GM18867 (cell line): Measurements from ENCODE around the gene SRRD.
A peak's percentile ranks its signal among the peaks of the same experiment; 100 is the strongest.
"Not testable (repeated sequence)": the region's sequence is repeated elsewhere in the genome, so short reads cannot be mapped to it uniquely, and the experiment has no call there.

Source experiments
- ATAC-seq: cut with Tn5 transposase; IDR thresholded peaks from one replicate; pipeline ENCODE4 v1.9.1; 2021; ENCODE audit warnings: mild to moderate bottlenecking, moderate library complexity; ENCODE audit not compliant: unreplicated experiment

The SRRD gene, protein sequence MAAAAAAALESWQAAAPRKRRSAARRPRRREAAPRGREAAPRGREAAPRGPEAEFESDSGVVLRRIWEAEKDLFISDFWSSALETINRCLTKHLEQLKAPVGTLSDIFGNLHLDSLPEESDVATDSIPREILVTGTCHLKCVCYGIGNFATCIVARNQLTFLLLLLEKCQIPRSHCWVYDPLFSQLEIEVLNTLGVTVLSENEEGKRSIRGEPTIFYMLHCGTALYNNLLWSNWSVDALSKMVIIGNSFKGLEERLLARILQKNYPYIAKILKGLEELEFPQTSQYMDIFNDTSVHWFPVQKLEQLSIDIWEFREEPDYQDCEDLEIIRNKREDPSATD

DNA sequence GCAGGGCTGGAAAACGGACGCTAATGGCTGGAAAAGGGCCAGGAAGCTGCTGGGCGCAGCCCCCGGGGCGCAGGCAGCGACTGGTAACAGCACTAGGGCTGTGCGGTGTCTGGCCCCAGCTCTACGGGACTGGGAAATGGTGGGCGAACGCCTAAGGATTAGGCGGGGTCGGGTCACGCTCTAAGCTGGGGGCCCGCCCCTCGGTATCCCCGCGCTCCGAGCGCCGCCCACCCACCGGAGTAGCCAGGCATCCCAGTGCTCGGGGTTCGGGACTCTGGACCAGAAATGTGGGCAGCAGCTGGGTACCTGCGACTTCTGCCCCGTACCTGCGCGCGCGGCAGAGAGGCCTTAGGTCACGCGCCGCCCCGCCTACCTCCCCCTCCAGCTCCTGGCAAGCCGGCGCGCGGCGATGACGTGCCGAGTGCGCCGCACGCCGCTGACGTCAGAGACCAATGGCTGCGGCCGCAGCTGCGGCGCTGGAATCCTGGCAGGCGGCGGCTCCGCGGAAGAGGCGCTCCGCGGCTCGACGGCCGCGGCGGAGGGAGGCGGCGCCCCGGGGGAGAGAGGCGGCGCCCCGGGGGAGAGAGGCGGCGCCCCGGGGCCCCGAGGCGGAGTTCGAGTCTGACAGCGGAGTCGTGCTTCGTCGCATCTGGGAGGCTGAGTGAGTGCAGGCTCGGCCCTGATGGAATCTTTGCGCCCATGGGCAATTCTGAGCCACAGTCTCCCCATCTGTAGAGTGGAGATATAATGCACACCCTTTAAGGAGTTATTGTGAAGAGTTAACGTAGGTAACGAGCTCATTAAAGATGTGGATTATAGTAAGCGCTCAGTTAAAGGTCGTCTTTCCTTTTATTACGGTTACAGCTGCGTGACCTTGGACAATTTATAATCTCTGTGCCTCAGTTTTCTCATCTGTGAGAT lies at the start of gene SRRD, which contains the start of gene HPS4:
Gene SRRD, plus strand, starts transcription at position 439 of the 921 bp plus-strand sequence. Its CDS starts 14 bp downstream, at position 453.
Gene HPS4, minus strand, starts transcription at position 345 of the 921 bp plus-strand sequence. CDS start 2,021 bp downstream, outside the sequence.
- peak; percentile 69 for ATAC-seq

DNA sequence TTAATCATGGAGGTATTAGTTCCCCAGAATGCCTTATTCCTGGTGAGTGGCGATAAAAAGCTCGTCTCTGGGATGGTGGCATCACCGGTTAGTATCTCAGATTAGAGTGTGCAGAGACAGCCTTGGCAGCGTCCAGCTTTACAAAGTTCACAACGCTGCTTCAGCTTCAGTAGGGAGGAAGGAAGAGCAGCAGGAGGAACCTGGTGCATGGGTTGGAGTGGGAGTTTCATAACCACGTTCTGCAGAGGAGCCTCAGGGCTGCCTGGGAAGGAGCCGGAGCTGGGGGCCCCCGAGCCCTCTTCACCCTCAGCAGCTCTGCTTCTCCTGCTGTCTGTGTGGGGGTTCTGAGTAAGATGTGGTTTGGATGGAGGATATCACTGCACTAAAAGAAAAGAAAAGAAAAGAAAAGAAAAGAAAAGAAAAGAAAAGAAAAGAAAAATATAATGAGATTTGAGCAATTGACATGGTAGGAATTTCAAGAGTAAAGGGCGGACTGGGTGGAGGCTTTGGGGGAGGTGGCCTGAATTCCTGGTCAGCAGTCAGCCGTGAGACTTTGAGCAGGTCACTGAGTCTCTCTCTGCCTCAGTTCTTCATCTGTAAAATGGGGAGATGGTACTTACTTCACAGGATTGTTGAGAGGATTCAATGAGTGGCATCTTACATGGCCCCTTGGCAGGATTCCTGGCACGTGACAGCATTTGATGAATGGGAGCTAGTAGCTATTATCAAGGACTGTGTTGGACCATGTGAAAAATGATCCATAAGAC lies 48.2 kb upstream of the SRRD start:
- no peak for ATAC-seq

DNA sequence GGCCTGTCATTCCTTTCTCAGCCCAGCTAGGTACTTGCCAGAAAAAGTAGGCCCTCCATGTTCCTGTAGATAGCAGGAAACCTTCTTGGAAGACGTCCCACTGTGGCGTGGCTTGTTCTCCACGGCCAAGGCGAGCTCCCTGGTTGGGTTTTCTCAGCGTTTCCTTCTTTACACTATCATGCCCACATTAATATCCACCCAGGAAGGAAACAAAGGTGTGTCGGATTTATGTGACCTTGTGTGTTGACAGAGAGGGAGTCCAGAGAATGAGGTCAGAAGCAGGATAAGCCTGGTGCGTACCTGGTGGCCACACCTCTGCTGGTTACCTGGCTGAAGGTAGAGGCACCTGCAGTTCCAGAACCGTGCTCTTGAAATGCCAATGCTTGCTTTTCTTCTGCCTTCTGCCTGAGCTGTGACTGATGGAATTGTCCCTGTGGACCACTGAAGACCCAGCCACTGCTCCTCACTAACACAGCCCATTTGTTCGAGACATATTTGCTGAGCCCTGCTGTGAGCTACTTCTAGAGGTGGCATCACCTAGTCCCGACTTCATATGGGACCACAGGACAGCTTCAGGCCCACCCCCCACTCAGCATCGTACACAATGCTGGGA lies 46.7 kb upstream of the SRRD start:
- no peak for ATAC-seq

DNA sequence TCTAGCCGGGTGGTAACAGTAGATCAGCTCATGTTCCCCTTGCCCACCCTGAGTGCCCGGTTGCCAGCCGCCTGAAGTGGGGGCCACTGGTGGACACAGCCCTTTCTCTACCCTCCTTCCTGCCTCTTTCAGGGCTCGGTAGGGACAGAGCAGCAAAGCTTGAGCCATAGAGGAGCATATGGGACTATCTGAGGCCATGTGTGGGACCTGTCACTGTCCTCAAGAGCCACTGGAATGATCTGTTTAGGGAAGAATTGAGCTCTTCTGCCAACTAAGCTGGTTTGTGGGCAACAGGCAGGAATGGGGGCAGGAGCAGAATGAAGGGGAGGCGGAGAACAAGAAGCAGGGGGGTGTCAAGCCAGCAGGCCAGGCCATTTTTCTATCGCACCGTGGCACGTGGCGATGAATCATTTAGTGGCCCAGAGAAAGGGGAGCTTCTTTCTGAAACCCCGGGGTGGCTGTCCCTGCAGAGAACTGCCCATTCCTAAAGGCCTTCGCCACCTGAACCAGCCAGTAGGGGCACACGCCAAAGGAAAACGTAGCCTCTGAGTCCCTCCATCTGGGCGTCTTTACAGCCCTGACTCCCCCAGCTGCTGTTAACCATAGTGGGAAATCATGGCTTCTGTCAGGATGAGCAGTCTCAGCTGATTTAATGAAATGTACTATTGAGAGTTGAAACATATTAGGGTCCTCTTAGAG lies 45.8 kb upstream of the SRRD start:
- ATAC-seq: no peak

DNA sequence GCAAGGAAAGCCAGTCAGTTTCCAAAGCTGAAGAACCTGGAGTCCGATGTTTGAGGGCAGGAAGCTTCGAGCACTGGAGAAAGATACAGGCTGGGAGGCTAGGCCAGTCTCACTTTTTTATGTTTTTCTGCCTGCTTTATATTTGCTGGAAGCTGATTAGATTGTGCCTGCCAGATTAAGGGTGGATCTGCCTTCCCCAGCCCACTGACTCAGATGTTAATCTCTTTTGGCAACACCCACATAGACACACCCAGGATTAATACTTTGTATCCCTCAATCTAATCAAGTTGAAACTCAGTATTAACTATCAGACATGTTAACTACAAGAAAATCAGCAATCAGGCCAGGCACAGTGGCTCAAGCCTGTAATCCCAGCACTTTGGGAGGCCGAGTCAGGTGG lies 44.9 kb upstream of the SRRD start:
- not testable (repeated sequence) for ATAC-seq

DNA sequence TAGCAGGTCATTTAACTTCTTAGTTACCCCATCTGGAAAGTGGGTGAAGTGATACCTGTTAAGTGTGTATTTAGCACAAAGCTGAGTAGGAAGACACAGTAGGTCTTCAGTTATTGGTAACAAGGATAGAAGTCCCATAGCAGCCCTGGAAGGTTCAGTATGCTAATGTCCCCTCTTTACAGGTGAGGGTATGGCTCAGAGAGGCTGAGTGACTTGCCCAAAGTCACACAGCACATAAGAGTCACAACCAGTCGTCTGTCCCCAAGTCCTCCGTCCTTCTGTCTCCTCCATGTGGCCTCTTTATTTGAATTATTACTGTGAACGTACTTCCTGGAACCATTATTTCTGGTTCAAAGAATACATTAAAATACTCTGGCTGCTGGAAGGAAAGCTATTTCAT lies 44.1 kb upstream of the SRRD start:
- no peak for ATAC-seq

DNA sequence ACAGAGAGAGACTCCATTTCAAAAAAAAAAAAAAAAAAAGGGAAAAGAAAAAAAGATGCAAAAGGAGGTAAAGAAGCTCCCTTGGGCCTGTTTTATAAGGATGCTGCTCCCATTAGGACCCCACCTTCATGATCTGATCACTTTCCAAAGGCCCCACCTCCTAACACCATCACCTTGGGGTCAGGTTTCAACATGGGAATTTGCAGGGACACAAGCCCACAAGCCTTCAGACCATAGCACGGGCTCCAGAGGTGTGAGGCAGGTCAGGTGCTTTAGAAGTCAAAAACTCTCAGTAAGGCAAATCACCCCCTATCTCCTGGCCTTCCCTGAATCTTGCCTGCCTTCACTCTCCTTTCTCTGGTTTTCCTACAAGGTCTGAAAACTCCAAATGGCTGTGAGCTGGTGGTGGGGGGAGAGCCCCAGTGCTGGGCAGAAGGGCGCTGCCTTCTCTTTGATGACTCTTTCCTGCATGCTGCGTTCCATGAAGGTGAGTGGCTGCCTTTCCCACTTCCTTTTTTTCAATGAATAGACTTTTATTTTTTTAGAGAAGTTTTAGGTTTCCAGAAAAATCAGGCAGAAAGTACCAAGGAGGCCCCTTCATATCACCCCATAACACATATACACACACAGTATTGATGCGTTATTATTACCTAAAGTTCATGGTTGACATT lies 41.5 kb upstream of the SRRD start:
- no peak for ATAC-seq

DNA sequence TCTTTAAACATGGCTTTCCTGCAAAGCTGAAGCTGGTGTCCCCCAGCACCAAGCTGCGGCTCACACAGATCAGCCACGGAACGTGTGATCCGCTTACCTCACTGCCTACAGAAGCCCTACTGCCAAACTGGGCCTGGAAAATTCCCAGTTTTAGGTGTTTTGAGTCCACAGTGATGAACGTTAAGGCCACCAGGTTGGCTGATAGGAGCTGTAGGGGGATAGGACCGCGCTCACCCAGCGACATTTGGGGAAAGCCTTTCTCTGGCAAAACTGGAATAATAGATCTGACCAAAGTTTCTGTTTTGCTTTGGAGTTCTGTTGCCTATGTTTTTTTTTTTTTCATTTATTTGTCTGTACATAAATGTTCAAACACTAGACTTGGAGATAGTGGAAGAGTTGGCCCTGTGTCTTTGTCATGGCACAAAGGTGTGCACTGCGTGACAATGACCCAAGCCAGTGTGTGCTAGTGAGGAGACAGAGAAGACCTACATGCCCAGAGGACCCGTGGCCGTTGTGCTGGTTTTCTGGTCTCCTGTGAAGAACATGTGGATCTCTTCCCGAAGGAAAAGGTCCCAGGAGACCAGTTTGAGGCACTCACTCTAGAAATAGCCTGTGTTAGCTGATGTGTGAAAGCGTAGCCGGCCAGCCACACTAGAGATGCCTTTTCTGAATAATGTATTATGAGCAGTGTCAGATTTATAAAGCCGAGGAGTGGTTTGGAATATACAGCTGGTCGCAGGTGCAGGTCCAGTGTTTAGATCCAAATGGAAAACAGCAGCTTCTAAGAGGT lies 39.6 kb upstream of the SRRD start:
- ATAC-seq: no peak

DNA sequence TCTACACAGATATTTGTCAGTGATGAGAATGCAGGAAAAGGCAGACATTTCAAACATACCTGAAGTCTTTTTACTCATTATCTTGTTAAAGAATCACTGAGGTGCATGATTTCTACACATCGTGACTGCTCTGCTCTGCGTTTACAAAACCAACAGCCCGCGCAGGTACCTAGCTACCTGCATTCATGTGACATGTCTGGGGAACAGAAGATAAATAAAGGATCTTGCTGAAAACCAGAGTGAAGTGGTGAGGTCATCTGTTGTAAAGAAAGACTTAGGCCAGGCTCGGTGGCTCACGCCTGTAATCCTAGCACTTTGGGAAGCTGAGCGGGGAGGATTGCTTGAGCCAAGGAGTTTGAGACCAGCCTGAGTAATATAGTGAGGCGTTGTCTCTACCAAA lies 38.9 kb upstream of the SRRD start:
- no peak for ATAC-seq

DNA sequence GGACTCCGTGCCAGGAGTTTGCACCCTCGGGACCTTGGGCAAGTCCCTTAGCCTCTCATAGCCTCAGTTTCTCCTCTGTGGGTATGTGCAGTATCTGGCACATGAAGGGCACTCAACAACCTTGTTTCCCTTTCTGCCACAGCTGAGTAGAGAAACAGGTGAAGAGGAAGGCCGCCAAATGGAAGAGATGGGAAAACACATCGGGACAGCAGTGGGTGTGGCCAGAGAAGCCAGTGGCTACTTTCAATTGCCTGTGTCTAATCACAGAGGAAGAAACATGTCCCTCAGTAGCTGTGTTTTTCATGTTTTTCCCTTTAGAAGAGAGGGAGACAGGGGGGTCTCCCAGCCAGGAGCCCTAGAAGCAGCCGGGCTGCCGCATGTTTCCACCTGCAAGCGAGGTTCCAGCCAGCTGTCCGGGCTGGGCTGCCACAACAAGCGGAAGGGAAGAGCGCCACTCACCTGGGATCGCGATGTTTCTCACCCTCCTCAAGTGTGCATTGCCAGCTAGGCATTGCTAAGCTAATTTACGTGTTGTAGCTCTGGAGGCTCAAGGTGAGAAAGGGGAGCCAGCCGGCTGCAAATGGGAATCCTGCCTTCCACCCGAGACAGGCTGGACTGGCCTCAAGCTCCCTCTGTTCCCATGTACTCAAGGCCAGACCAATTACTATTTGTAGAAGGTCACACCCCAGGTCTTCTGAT lies 38.0 kb upstream of the SRRD start:
- no peak for ATAC-seq

DNA sequence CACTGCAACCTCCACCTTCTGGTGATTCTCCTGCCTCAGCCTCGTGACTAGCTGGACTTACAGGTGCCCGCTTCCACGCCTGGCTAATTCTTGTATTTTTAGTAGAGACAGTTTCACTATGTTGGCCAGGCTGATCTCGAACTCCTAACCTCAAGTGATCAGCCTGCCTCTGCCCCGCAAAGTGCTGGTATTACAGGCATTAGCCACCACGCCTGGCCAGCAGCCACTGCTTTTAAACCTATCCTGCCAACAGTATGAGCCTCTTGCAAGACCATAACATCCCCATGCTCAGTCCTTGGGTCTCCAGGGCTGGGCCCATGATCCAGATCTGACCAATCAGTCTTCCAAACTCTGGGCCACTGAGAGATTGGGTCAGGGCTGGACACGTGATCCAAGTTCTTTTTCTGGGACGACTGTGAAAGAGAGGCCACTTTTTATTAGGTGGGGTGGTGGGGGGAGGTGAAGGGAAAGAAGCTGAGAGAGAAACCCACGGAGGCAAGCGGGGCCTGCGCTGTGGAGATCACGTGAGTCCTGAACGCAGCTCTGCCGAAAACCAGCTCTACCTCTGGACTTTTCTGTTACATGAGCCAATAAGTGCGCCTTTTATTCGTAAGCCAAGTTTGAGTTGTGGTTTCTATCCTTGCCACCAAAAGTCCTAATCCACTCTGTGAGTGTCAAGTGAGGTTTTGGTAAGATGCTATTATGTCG lies 36.7 kb upstream of the SRRD start:
- no peak for ATAC-seq

DNA sequence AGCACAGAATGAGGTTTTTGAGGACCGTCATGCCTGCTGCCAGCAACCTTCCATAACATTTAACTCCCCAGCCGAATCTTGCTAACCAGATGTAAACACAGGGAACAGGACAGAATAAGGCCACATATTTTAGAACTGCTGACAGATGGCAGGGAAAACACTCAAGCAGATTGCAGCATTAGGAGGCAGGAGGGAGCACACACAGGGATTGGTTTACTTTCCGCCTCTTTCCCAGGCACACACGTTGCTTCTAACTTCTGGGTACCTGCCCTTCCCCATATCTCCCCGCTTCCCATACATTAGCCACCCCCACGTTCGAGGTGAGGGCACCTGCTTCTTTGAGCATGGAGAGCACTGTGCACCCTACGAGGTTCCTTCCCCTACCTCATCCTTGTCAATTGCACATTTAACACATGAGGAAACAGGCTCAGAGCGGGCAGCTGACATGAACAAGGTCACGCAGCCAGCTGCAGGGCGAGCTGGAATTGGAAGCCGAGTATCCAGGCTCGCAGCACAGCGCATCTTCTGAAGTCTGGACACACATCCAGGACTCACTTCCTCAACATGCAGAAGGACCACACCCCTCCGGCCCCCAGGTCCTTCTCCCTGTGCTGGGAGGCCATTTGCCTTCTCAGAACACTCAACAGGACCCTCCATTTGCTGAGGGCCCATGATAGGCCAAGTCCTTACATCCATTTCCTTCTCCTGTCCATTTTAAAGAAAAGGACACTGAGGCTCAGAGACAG lies 35.9 kb upstream of the SRRD start:
- ATAC-seq: no peak

DNA sequence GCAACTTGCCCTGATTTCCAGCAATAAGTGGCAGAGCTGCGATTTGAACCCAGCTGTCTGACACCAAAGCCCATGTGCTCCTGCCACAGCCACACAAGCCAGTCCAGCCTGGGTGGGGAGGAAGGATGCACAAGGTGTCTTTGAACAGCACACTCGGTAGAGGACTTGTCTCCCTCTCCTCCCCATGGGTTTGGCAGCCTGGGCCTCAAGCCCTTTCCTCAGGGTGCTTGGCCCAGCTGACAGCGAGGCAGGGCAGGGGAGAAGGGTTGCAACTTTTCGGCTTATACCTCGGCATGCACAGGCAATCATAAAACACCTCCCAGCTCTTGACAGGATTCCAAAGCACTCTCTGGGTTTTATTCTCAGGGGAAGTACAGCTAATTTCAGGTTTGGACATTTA lies 35.3 kb upstream of the SRRD start:
- ATAC-seq: no peak

DNA sequence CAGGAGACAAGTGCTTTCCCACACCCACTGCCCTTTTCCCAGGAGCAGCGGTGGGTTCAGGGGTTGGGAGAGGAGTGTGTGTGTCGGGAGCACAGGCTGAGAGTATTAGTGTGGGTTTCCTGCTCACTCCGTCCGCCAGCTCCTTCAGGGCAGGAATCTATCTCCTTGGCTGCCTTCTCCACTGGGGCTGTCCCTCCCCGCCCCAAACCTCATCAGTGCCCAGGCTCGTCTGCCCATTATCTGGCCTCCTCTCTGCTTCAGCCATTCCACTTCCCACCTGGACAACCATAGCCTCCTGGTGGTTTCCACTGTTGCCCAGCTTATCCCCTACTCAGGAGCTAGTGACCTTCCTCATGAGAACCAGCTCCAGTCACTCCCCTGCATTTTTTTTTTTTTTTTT lies 34.7 kb upstream of the SRRD start:
- ATAC-seq: no peak

DNA sequence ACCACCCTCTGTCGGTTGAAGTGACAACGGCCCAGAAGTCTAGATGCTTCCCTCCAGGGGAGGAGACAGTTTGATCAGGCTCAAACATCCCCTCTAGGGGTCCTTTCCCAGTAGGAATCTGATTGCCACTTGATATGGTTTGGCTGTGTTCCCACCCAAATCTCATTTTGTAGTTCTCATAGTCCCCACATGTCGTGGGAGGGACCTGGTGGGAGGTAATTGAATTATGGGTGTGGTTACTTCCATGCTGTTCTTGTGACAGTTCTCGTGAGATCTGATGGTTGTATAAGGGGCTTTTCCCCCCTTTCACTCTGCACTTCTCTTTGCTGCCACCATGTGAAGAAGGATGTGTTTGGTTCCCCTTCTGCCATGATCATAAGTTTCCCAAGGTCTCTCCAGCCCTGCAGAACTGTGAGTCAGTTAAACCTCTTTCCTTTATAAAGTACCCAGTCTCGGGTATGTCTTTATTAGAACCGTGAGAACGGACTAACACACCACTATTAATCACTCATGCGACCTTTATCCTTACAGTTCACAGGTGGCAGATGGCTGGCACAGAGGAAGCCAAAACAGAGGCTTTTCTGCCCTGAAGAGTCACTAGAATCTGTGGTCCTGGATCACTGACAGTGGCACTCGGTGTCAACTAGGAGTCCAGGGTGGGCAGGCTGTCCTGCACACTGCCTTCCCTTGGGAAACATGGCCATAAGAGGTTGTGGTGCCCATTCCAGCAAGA lies 33.1 kb upstream of the SRRD start:
- ATAC-seq: no peak
